Keratinocyte (primary cell): ENCODE measurements around the gene PHF2. TPM values are rescaled to one million over a fixed set of nuclear protein-coding genes. Genes with fewer than 3 reads are reported as not detected.

Experiments used
- DNase-seq: peaks from one replicate; pipeline ENCODE4 v3.0.0-alpha.2; 2011; ENCODE audit warnings: low read depth, missing footprints, low spot score
- FAIRE-seq: peaks from 2 replicates; lab custom pipeline; 2011; peaks lifted over from hg19 to GRCh38; lab: Jason Lieb, UNC
- H2AFZ ChIP-seq: 2 replicates; pipeline ENCODE4 v1.6.0; 2012; ENCODE audit warnings: low read length, control low read depth, inconsistent platforms; ENCODE audit not compliant: control insufficient read depth
- H3K27ac ChIP-seq: 2 replicates; pipeline ENCODE4 v1.5.1; 2011; ENCODE audit warnings: low read length; ENCODE audit not compliant: control insufficient read depth, insufficient read depth
- H3K27me3 ChIP-seq: 3 replicates; pipeline ENCODE4 v1.6.0; 2011; ENCODE audit warnings: low read length; ENCODE audit not compliant: control insufficient read depth, insufficient read depth; ENCODE audit errors: extremely low read depth
- H3K36me3 ChIP-seq, 2 experiments: 2 replicates in 1 of 2; 3 replicates in 1 of 2; pipeline ENCODE4 v1.5.1; 2011; ENCODE audit warnings: low read length in 2 of 2, mild to moderate bottlenecking in 1 of 2; ENCODE audit not compliant: control insufficient read depth in 2 of 2, insufficient read depth in 2 of 2; ENCODE audit errors: extremely low read depth in 1 of 2
- H3K4me1 ChIP-seq: 3 replicates; pipeline ENCODE4 v1.5.1; 2011; ENCODE audit warnings: low read length; ENCODE audit not compliant: control insufficient read depth, insufficient read depth; ENCODE audit errors: extremely low read depth
- H3K4me2 ChIP-seq: 3 replicates; pipeline ENCODE4 v1.6.0; 2011; ENCODE audit warnings: low read depth, low read length; ENCODE audit not compliant: control insufficient read depth, insufficient read depth; ENCODE audit errors: extremely low read depth
- H3K4me3 ChIP-seq, 3 experiments: fragments of 200-600 bp in 1 of 3; sonication (generic) in 1 of 3; 2 replicates in 2 of 3; 3 replicates in 1 of 3; pipeline ENCODE4 v1.5.1; 2011 to 2016; ENCODE audit warnings: low read length in 3 of 3, mild to moderate bottlenecking in 3 of 3, control low read depth in 2 of 3, inconsistent platforms in 1 of 3, low read depth in 1 of 3, mixed read lengths in 1 of 3, mixed run types in 1 of 3, moderate library complexity in 1 of 3; ENCODE audit not compliant: control insufficient read depth in 2 of 3, insufficient read depth in 2 of 3; ENCODE audit errors: extremely low read depth in 1 of 3
- H3K79me2 ChIP-seq: 2 replicates; pipeline ENCODE4 v1.6.0; 2012; ENCODE audit warnings: low read length; ENCODE audit not compliant: control insufficient read depth, insufficient read depth
- H3K9ac ChIP-seq: 3 replicates; pipeline ENCODE4 v1.6.0; 2011; ENCODE audit warnings: low read length; ENCODE audit not compliant: control insufficient read depth, insufficient read depth; ENCODE audit errors: extremely low read depth
- H3K9me1 ChIP-seq: 3 replicates; pipeline ENCODE4 v1.6.0; 2011; ENCODE audit warnings: low read length; ENCODE audit not compliant: control insufficient read depth, insufficient read depth; ENCODE audit errors: extremely low read depth
- H3K9me3 ChIP-seq: 2 replicates; pipeline ENCODE4 v1.5.1; 2012; ENCODE audit warnings: low read depth, low read length; ENCODE audit not compliant: control insufficient read depth
- H4K20me1 ChIP-seq: 3 replicates; pipeline ENCODE4 v1.6.0; 2011; ENCODE audit warnings: low read length; ENCODE audit not compliant: control insufficient read depth, insufficient read depth; ENCODE audit errors: extremely low read depth
- EZH2 ChIP-seq: IDR thresholded peaks from one replicate; pipeline ENCODE4 v1.6.1; 2012; ENCODE audit warnings: inconsistent platforms, mild to moderate bottlenecking, low read length, moderate library complexity
- dilution Hi-C: fragments of 300-500 bp; cut with MboI; formaldehyde crosslinking; loops from one replicate; pipeline ENCODE4 v1.7.0; 2020; ENCODE audit warnings: low sequenced_read_pairs; ENCODE audit not compliant: extremely low pct_ligation_motif_present
- polyA plus RNA-seq, 5 experiments: library from polyadenylated mRNA; depleted of rRNA in 3 of 5; stranded (reverse) in 3 of 5; stranded (forward) in 1 of 5; unstranded in 1 of 5; fragments of >200 nt; gene quantifications; 1 replicate in 1 of 5; 2 replicates in 3 of 5; 3 replicates in 1 of 5; pipeline versions ENCODE4 v1.2.1 to v1.2.3, GENCODE V29; 2011 to 2012; ENCODE audit warnings: missing spikeins in 2 of 5, low read depth in 1 of 5, low replicate concordance in 1 of 5
- TF ChIP-seq, protein P1 (sequence below), 3 experiments: IDR thresholded peaks in 1 of 3; conservative IDR thresholded peaks in 1 of 3; optimal IDR thresholded peaks in 1 of 3; 2 replicates in 2 of 3; 3 replicates in 1 of 3; pipeline versions ENCODE3 to v1.5.1; 2011; ENCODE audit warnings: low read length in 3 of 3, mild to moderate bottlenecking in 3 of 3, moderate library complexity in 2 of 3, control low read depth in 1 of 3, inconsistent platforms in 1 of 3; ENCODE audit not compliant: insufficient read depth in 2 of 3; ENCODE audit errors: extremely low read depth in 1 of 3

The PHF2 gene
- polyA plus RNA-seq, 1 donor (not counting 4 experiments of a cell fraction or from before 2014, with no cell fraction given), result 5.1 TPM

- TF ChIP-seq, protein P1, sequence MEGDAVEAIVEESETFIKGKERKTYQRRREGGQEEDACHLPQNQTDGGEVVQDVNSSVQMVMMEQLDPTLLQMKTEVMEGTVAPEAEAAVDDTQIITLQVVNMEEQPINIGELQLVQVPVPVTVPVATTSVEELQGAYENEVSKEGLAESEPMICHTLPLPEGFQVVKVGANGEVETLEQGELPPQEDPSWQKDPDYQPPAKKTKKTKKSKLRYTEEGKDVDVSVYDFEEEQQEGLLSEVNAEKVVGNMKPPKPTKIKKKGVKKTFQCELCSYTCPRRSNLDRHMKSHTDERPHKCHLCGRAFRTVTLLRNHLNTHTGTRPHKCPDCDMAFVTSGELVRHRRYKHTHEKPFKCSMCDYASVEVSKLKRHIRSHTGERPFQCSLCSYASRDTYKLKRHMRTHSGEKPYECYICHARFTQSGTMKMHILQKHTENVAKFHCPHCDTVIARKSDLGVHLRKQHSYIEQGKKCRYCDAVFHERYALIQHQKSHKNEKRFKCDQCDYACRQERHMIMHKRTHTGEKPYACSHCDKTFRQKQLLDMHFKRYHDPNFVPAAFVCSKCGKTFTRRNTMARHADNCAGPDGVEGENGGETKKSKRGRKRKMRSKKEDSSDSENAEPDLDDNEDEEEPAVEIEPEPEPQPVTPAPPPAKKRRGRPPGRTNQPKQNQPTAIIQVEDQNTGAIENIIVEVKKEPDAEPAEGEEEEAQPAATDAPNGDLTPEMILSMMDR (optimal IDR thresholded peaks at IDR 0.05 in 1 of 3, IDR thresholded peaks at IDR 0.05 in 1 of 3, conservative IDR thresholded peaks at IDR 0.05 in 1 of 3; ENCODE audit: extremely low read depth in 1 of 3, insufficient read depth in 2 of 3, low read length in 3 of 3), result no peak
- TF ChIP-seq EZH2, result no peak
- no peaks in the 10 kb centered on the region for H4K20me1 ChIP-seq
- no peak overlapping the region for H3K4me2 ChIP-seq
- no peaks in the 10 kb centered on the region for H3K9me1 ChIP-seq
- no peak overlapping the region for H2AFZ ChIP-seq
- H3K27me3 ChIP-seq, result no peaks in the 10 kb centered on the region
- H3K36me3 ChIP-seq, result no peaks in the 10 kb centered on the region
- H3K9ac ChIP-seq, result no peak overlapping the region
- no peaks in the 10 kb centered on the region for H3K4me1 ChIP-seq
- no peak overlapping the region for H3K4me3 ChIP-seq
- FAIRE-seq (no peak), DNase-seq (no peak)
- no peaks in the 10 kb centered on the region for H3K9me3 ChIP-seq
- H3K27ac ChIP-seq, result no peak overlapping the region
- dilution Hi-C loops, result no loop called here
- H3K79me2 ChIP-seq, result no peaks in the 10 kb centered on the region
Observed at GRCh38 chr9:93711002-93711401, 134.6 kb downstream of the PHF2 start.

GRCh38 chr9:93712896-93713295, 136.5 kb downstream of the PHF2 start:
- H3K36me3 ChIP-seq, result no peaks in the 10 kb centered on the region
- H2AFZ ChIP-seq, result no peak overlapping the region
- no peaks in the 10 kb centered on the region for H4K20me1 ChIP-seq
- no peak overlapping the region for H3K9ac ChIP-seq
- no peaks in the 10 kb centered on the region for H3K27me3 ChIP-seq
- peaks cover 1% of the 10 kb centered on the region for H3K9me3 ChIP-seq
- no peak for TF ChIP-seq EZH2
- TF ChIP-seq, protein P1 (optimal IDR thresholded peaks at IDR 0.05 in 1 of 3, IDR thresholded peaks at IDR 0.05 in 1 of 3, conservative IDR thresholded peaks at IDR 0.05 in 1 of 3; ENCODE audit: extremely low read depth in 1 of 3, insufficient read depth in 2 of 3, low read length in 3 of 3), result no peak
- no peaks in the 10 kb centered on the region for H3K9me1 ChIP-seq
- H3K27ac ChIP-seq, result no peak overlapping the region
- H3K4me3 ChIP-seq, result no peak overlapping the region
- FAIRE-seq (no peak), DNase-seq (no peak)
- H3K4me1 ChIP-seq, result no peaks in the 10 kb centered on the region
- dilution Hi-C loops, result no loop called here
- no peak overlapping the region for H3K4me2 ChIP-seq
- no peaks in the 10 kb centered on the region for H3K79me2 ChIP-seq
